ENCODE measurements around the gene WDPCP.
A peak's percentile ranks its signal among the peaks of the same experiment; 100 is the strongest.
"Not testable (repeated sequence)": the region's sequence is repeated elsewhere in the genome, so short reads cannot be mapped to it uniquely, and the experiment has no call there.

Gene WDPCP

GRCh38 chr2:63369146-63369545 is 219.1 kb downstream of the WDPCP start (continued):
- TF ChIP-seq PPARA (CRISPR knock-in tag; IDR thresholded peaks at IDR 0.05; ENCODE audit: borderline replicate concordance) (no peak), CREB5 (CRISPR knock-in tag; IDR thresholded peaks at IDR 0.05; ENCODE audit: low read depth) (no peak), OSR1 (CRISPR knock-in tag; IDR thresholded peaks at IDR 0.05) (no peak), CSRNP3 (CRISPR knock-in tag; IDR thresholded peaks at IDR 0.05) (no peak), ZNF8 (CRISPR knock-in tag; IDR thresholded peaks at IDR 0.05) (no peak), TCF4 (CRISPR knock-in tag; IDR thresholded peaks at IDR 0.05; ENCODE audit: borderline replicate concordance) (no peak)

- no peak for TF ChIP-seq GLIS3 (CRISPR knock-in tag; IDR thresholded peaks at IDR 0.05)
- no peak for ATAC-seq
These were observed 223.4 kb downstream of the WDPCP start for GRCh38 chr2:63364866-63365265.

GRCh38 chr2:63357722-63358121 is 230.6 kb downstream of the WDPCP start:
- TF ChIP-seq ZNF8 (CRISPR knock-in tag; IDR thresholded peaks at IDR 0.05): peak; percentile 59
- not testable (repeated sequence) for ATAC-seq

- TF ChIP-seq ARNTL (CRISPR knock-in tag; IDR thresholded peaks at IDR 0.05; ENCODE audit: borderline replicate concordance, low read depth): no peak
- TF ChIP-seq TOX (CRISPR knock-in tag; IDR thresholded peaks at IDR 0.05; ENCODE audit: borderline replicate concordance): no peak
- TF ChIP-seq ZFP30 (CRISPR knock-in tag; IDR thresholded peaks at IDR 0.05): no peak
- TF ChIP-seq ZNF8 (CRISPR knock-in tag; IDR thresholded peaks at IDR 0.05): no peak
- no peak for TF ChIP-seq SNAI2 (CRISPR knock-in tag; IDR thresholded peaks at IDR 0.05)
- ATAC-seq: no peak
These were observed 240.9 kb downstream of the WDPCP start for GRCh38 chr2:63347361-63347760.

- TF ChIP-seq CSDC2 (CRISPR knock-in tag; IDR thresholded peaks at IDR 0.05) (no peak), PPARA (CRISPR knock-in tag; IDR thresholded peaks at IDR 0.05; ENCODE audit: borderline replicate concordance) (no peak), TOX (CRISPR knock-in tag; IDR thresholded peaks at IDR 0.05; ENCODE audit: borderline replicate concordance) (no peak), PATZ1 (CRISPR knock-in tag; IDR thresholded peaks at IDR 0.05; ENCODE audit: borderline replicate concordance) (no peak), ZFP30 (CRISPR knock-in tag; IDR thresholded peaks at IDR 0.05) (no peak), ISL1 (CRISPR knock-in tag; IDR thresholded peaks at IDR 0.05) (no peak), ZNF8 (CRISPR knock-in tag; IDR thresholded peaks at IDR 0.05) (no peak)
- ATAC-seq: no peak
These were observed 241.9 kb downstream of the WDPCP start for GRCh38 chr2:63346411-63346810.

- ATAC-seq: no peak
- TF ChIP-seq BACH2 (CRISPR knock-in tag; IDR thresholded peaks at IDR 0.05; ENCODE audit: borderline replicate concordance) (no peak), SNAI2 (CRISPR knock-in tag; IDR thresholded peaks at IDR 0.05) (no peak), TCF4 (CRISPR knock-in tag; IDR thresholded peaks at IDR 0.05; ENCODE audit: borderline replicate concordance) (no peak), GLIS3 (CRISPR knock-in tag; IDR thresholded peaks at IDR 0.05) (no peak), ZFP3 (CRISPR knock-in tag; IDR thresholded peaks at IDR 0.05) (no peak), PPARA (CRISPR knock-in tag; IDR thresholded peaks at IDR 0.05; ENCODE audit: borderline replicate concordance) (no peak), ESRRG (CRISPR knock-in tag; IDR thresholded peaks at IDR 0.05) (no peak), CSRNP3 (CRISPR knock-in tag; IDR thresholded peaks at IDR 0.05) (no peak), ISL1 (CRISPR knock-in tag; IDR thresholded peaks at IDR 0.05) (no peak), ZNF70 (CRISPR knock-in tag; IDR thresholded peaks at IDR 0.05) (no peak), TOX (CRISPR knock-in tag; IDR thresholded peaks at IDR 0.05; ENCODE audit: borderline replicate concordance) (no peak), OSR1 (CRISPR knock-in tag; IDR thresholded peaks at IDR 0.05) (no peak), ZFP30 (CRISPR knock-in tag; IDR thresholded peaks at IDR 0.05) (no peak)
These were observed 243.0 kb downstream of the WDPCP start for GRCh38 chr2:63345285-63345633.
